Measurements from ENCODE around the gene RPH3AL.
"Not testable (repeated sequence)": the region's sequence is repeated elsewhere in the genome, so short reads cannot be mapped to it uniquely, and the experiment has no call there.

RPH3AL gene

DNA sequence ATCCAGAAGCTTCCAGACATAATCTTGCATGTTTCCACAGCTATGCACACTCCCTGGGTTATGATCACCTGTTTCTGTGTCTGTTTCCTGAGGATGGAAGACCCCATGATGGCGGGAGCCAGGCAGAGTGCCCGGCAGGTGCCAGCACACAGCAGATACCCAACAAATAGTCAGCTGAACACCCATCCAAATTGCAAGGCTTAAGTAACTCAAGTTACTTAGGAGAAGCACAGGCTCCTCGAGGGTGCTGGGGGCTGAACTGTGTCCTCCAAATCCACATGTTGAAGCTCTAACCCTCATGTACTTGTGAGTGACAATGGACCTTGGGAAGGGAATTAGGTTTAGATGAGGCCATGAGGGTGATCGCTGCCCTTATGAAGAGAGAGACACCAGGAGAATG is 91.7 kb downstream of the RPH3AL start:
- no peak for DNase-seq (ENCODE audit: low read depth)

DNA sequence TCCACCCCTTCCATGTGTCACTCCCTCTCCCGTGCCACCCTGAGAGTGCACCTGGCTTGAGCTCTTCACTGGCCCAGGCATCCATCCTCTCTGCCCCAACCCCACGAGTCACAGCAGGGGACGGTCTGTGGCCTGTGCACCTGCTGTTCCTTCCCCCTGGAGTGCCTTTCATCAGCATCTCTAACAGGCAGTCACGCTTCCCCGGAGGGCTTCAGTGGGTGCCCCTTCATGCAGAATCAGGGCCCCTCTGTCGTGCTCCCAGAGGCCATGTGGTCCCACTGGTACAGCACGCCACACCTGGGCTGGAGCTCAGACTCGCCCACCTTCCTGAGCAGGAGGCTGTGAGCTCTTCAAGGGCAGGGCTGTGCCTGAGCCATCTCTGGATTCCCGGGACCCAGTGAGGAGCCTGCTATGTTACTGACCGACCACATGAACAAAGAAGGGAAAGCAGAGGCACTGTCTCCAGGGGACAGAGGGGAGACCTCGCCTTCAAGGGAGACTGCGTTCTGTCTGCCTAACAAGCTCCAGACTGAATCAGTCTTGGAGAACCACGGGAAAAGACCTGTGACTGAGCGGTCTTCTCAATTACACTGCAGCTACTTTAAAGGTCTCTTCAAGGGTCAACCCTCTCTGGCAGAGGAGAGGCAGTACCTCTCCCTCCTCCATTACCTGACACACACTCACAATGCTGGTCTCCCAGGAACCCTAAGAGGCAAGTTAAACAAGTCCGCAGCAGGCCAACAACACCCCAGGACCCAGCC is 92.4 kb downstream of the RPH3AL start:
- DNase-seq (ENCODE audit: low read depth): no peak

DNA sequence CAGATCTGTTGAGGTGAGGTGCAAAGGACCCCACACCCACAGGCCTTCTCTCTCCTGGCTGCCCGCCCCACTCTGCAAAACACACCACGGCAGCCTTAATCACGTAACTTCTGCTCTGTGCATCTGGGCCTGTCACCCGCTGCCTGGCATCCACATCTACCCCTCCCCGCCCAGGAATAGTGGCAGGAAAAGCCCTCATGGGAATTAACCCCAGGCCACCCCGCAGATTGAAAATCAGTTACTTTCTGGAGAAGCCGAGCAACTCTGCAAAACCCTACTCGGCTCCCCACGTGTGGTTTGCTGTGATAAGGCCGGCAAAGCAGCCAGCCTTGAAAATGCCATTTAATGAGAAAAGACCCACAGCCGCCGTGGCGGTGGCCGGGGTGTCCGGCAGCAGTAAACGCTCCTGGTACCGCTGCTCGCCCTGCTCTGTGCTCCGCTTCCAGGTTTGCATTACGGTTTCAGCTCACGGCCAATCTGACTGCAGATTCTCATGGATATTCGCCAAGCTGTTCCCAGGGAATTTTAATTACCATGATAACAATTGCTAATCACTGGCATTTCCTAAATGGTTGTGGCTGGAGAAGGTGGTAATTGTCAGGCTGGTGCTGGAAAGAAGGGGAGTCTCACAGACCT is 93.1 kb downstream of the RPH3AL start:
- no peak for DNase-seq (ENCODE audit: low read depth)

DNA sequence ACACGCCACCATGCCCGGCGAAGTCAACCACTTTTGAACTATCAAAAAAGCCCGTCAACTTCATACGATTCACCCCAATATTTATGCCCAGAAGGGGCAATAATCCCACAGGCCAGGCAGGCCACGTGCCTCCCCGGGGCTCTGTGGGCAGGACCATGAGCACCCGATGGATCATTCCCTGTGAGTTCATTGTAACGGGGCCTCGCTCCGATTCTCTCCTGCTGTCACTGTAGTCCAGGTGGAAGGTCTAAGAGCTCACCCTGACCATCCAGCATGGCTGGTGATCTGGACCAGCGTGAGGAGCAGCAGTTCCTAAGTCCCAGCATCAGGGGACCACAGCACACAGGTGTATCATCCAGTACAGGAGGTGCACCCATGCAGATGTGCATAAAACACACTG is 93.7 kb downstream of the RPH3AL start:
- DNase-seq (ENCODE audit: low read depth): no peak

DNA sequence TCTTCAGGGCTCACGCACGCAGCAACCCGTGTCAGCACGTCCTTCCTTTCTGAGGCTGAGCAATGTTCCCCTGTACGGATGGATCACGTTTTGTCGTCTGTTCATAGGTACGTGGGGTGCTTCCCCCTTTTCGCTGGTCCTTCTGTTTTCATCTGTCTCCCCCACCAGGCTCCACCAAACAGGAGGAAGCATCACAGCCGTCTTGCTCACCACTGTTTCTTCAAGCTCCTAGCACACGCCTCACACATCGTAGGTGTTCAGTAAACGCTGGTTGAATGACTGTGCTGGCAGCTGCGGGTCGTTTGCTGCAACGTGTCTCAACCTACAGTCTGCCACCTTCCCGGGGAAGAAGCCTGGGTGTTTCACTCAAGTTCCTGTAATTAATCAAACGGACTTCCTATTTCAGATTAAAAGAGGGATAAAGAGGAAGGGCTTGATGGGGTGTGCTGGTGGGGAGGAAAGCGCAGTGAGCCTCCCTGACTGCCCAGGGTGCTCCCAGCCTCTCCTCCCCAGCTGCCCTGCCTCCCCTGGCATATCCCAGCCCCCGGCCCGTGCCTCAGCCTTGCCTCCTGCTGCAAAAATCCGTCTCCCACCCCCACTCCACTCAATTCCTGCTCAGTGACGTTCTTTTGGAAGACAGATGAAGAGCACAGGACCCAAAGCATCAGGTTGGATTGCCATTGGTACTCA is 94.4 kb downstream of the RPH3AL start:
- no peak for DNase-seq (ENCODE audit: low read depth)

DNA sequence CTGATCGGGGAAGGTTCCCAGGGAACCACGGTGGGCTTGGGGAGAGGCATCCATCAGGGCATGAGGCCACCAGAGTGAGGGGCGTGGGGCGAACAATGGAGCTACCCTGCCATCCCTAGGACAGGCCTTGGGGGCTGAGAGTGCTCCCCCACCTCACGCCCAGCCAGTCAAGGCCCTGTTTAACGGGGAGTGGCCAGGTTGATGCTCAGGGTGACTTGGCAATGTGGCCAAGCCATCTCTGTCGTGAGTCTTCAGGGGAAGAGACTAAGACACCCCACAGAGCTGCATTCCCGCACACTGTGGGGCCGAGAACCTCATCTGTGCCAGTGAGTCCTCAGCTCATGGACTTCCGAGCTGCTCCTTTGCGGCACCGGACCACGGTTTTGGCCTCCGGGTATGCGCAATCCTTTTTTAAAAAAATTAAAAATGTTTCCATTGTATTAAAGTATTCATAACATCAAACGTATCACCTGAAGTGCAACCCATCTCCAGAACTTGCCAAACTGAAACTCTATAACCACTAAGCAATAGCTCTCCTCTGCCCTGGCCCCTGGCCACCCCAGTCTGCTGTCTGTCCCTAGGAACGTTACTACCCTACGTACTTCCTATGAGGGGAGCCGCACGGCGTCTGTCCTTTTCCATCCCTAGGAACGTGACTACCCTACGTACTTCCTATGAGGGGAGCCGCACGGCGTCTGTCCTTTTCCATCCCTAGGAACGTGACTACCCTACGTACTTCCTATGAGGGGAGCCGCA is 99.3 kb downstream of the RPH3AL start:
- no peak for DNase-seq (ENCODE audit: low read depth)

DNA sequence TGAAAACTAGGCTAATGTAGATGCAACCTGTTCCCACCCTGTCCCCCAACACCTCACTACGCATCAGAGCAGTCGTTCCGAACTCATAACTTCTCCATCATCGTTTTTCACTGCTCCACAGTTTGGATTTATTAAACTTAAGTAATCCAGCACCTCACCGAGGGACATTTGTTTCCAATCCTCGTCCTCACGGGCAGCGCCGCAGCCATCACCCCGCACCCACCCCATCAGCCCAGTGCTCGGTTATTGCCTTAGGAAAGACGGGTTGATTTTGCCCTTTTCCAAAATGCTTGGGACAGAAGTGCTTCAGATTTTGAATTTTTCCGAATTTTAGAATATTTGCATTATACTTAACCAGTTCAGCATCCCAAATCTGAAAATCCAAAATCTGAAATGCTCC is 100.2 kb downstream of the RPH3AL start:
- DNase-seq (ENCODE audit: low read depth): no peak

DNA sequence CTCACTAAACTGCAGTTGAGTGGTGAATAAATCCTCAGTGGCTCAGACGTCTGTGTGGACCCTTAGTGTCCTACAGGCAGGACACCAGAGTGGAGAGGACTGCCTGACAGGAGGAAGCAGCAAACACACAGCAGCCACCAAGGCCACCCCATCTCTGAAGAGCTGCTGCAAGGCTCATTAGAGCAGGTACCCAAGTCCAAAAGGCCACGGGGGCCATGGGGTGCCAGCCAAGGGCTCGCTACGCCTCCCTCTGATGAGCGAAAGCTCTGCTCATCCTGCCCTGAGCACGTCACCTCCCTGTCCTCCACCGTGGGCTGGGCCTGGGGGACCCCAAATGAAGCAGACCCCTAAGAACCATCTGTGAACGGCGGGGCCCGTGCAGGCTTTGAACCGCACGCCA is 101.1 kb downstream of the RPH3AL start:
- DNase-seq (ENCODE audit: low read depth): no peak

DNA sequence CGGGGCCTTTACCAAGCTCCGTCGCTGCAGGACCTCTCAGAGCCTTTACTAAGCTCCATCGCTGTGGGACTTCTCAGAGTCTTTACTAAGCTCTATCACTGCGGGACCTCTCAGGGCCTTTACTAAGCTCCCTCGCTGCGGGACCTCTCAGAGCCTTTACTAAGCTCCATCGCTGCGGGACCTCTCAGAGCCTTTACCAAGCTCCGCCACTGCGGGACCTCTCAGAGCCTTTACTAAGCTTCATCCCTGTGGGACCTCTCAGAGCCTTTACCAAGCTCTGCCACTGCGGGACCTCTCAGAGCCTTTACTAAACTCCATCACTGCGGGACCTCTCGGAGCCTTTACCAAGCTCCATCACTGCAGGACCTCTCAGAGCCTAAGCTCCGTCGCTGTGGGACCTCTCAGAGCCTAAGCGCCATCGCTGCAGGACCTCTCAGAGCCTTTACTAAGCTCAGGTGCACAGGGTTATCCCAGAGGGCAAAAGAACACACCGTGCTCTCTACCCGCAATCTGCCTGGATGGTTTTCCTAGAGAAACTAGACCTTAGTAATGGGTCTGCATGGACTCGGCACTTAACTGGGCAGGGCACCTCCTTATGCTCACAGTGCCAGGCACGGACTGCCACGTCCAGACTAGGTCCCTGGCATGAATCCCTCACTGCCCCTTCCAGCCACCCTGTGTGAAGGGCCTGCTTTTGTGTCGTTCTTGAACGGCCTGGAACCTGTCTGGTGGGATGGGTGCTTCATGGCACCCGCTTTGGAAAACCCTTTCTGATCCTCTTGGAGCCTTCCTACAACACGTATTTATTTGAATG is 101.9 kb downstream of the RPH3AL start:
- DNase-seq (ENCODE audit: low read depth): no peak

DNA sequence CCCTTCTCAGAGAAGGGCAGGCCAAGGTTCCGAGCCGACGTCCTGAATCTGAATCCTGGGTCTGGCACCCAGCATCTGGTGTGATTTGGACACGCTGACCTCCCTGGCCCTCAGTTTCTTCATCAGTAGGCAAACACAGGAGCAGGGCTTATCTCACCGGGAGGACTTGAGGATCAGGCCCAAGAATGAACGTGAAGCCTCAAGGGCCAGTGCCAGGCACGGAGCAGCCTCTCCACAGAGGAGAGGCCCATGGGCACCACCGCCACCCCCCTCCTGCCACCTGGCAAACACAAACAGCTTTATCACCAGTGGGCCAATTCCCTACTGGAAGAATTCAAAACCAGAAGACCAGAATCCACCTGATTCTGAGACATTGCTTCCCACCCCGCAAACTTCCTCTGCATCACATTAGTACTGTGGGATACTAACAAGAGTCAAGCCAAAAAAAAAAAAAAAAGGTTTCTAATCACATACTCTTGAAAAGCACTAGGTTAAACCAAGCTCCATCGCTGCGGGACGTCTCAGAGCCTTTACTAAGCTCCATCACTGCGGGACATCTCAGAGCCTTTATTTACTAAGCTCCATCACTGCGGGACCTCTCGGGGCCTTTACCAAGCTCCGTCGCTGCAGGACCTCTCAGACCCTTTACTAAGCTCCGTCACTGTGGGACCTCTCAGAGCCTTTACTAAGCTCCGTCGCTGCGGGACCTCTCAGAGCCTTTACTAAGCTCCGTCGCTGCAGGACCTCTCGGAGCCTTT is 103.2 kb downstream of the RPH3AL start:
- DNase-seq (ENCODE audit: low read depth): no peak

DNA sequence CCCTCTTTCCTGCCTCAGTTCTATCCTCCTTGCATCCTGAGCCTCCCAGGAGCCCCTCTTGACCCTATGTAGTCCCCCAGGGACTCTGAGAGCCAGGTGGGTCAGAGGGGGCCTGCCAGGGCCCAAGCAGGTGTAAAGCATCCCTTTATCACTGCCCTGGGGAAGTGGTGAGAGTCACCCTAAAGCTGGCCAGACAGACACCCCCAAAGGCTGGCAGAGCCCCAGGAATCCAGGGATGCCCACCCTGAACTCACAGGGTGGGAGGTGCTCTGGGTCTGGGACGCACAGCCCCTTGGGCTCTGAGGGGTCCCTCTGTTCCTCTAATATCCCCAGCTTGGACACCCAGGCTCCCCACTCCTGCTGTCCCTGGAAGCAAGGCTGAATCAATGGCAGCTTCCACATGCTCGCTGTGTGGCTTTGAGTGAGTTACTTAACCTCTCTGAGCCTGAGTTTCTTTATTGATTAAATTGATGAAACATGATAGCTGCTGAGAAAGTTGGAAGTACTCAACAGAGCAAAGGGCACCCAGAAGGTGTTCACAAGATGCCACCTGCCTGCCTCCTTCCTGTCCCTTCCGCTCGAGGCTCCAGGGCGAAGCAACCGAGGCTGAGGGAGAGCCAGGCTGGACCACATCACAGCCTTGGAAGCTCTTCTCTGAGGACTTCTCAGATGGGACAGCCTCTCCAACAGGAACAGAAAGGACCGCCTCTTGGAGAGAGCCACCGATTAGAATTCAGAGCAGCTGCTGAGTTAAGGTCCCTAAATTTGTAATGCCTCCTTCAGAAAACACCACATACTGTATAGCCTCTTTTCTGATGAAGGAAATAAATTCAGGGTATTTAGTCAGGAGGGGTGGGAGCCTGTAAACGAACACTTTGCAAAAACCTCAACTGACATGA is 104.0 kb downstream of the RPH3AL start:
- DNase-seq (ENCODE audit: low read depth): no peak

DNA sequence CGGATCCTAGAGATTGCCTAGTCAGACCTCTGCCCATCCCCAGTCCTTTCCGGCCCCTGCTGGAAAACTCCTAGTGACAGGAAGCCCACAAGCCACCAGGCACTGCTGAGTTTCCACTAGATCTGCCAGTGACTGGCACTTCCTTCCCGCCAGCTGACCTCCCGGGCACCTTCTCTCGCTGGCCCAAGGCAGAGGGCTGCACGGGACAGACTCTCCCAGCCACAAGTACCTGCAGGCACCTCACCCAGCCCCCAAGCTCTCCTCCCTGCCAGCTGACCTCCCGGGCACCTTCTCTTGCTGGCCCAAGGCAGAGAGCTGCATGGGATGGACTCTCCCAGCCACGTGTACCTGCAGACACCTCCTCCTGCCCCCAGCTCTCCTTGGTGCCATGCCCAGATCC is 104.8 kb downstream of the RPH3AL start:
- DNase-seq (ENCODE audit: low read depth): no peak

DNA sequence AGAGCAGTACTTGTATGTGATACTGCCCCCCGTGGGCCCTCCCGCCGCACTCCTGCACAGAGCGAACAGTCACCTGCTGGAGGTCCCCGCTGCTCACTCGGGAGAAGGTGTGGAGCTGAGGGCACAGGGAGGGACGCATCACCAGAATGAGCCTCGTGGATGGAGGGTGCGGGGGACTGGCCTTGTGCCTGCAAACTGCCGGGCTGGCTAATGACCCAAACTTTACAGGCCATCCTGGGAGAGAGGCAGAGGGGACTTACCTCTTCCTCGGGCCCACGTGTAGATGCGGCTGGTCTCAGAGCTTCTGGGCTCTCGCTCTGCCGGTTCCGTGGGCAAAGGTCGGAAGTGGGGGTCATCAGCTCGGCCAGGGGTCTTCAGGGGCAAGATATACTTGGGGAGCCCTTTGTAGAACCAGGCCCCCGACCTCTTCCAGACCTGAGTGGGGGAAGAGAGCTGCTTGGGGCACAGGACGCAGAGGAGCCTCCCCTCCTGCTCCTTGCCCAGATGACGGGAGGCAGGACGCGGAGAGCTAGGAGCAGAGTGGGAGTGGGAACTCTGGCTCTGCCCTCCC is 105.7 kb downstream of the RPH3AL start:
- no peak for DNase-seq (ENCODE audit: low read depth)

DNA sequence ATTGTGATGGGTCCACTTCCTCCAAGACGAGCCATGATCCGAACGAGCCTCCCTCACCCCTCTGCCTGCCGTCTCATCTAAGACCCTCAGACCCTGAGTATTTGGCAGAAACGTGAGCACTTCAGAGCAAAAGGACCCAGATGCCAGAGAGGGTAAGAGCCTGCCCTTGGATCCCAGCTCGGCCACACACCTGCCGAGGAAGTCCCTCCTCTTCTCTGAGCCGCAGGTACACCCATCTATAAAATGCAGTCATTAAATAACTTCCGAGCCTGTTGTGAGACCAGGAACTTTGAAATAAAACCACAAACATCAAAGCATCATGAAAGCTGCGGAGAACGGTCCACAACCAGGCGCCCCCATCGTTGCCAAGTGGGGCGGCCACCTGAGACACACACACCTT is 106.4 kb downstream of the RPH3AL start:
- no peak for DNase-seq (ENCODE audit: low read depth)

DNA sequence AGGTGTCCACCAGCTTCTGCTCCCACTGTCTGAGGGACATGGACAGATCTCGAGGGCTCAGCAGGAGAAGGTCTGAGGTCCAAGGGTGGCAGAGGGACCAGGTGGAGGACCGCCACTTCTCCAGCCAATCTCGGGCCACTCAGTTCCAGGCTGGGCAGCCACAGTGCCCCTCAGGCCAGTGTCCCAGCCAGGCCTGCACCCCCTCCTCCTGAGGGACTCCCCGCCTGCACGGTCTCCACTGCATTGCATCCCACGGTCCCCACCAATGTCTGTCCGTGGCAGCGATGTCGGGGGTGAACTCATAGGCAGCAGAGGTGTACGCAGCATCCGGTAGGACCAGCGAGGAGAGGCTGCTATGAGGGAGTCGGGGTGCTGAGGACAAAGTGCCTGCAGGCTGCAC is 107.0 kb downstream of the RPH3AL start:
- no peak for DNase-seq (ENCODE audit: low read depth)

DNA sequence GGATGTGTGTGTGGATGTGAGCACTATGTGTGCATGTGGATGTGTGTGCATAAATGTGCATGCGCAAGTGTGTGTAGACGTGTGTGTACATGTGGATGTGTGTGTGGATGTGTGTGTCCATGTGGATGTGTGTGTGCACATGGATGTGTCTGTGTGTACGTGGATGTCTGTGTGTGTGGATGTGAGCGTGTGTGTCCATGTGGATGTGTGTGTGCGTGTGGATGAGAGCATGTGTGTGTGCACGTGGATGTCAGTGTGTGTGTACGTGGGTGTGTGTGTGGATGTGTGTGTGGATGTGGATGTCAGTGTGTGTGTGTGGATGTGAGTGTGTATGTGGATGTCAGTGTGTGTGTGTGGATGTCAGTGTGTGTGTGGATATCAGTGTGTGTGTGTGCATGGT is 107.6 kb downstream of the RPH3AL start:
- no peak for DNase-seq (ENCODE audit: low read depth)

DNA sequence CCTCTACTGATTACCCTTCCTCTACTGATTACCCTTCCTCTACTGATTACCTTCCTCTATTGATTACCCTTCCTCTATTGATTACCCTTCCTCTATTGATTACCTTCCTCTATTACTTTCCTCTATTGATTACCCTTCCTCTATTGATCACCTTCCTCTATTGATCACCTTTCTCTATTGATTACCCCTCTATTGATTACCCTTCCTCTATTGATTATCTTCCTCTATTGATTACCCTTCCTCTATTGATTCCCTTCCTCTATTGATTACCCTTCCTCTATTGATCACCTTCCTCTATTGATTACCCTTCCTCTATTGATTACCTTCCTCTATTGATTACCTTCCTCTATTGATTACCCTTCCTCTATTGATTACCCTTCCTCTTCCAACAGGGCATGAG is 108.7 kb downstream of the RPH3AL start:
- DNase-seq (ENCODE audit: low read depth): not testable (repeated sequence)

DNA sequence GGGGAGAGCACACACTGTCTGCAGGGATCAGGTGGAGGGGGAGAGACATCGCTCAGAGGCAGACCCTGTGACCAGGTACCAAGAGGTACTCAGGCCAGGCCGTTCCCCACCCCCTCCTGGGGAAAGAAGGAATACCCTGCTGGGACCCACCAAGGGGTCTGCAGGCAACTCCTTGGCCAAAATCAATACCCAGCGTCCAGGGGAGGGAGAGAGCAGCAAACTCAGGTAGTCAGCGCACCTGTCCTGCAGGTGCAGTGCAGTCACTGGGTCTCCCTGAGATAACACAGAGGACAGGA is 113.7 kb downstream of the RPH3AL start:
- no peak for DNase-seq (ENCODE audit: low read depth)

DNA sequence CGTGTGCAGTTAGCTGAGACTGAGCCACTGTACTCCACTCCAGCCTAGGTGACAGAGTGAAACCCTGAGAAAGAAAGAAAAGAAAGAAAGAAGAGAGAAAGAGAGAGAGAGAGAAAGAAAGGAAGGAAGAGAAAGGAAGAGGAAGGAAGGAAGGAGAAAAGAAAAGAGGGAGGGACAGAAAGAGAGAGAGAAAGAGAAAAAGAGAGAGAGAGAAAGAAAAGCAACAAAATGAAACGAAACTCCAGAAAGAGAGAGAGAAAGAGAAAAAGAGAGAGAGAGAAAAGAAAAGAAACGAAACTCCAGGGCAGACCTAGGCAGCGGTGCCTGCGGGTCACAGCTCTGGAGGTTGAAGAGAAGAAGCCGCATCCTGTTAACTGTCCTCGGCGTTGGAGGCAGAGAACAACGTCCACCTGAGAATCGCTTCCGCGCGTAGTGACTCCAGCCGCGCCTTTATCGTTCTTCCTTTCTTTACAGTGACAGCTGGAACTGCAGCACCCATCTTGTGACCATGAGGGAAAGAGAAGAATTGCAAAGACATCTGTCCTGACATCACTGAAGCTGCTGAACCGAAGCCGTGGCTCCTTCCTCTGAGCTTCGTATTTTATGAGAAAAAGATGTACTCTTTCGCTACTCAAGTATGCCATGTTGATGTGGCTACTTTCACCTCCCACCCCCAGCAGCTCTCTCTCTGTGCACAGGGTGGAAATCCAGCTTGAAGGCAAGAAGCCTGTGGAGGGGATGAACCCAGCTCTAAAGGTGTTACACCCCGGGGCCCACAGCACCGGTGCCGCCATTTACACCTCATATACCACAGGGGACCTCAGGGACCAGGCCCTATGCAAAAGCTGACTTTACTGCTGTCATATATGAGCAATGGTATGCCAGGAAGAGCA is 114.3 kb downstream of the RPH3AL start:
- DNase-seq (ENCODE audit: low read depth): no peak

Measured in stimulated activated CD8-positive, alpha-beta memory T cell treated with anti-CD3 and anti-CD28 coated beads, Interleukin-7, amount 100 ng/mL, for 24 hours (primary cell).